Measurements from ENCODE around the gene GCA.

GCA gene

GRCh38 chr2:162328424-162329157, 15.3 kb upstream of the GCA start:
- TF ChIP-seq CTCF (IDR thresholded peaks at IDR 0.05; ENCODE audit: extremely low read depth, missing control alignments): no peak
- DNase-seq (ENCODE audit: low spot score): no peak

- no peak for DNase-seq (ENCODE audit: low spot score)
- no peak for TF ChIP-seq CTCF (IDR thresholded peaks at IDR 0.05; ENCODE audit: extremely low read depth, missing control alignments)
Observed at GRCh38 chr2:162330881-162331280, 13.1 kb upstream of the GCA start.

- no peak for DNase-seq (ENCODE audit: low spot score)
- peak; percentile 20 for TF ChIP-seq CTCF (IDR thresholded peaks at IDR 0.05; ENCODE audit: extremely low read depth, missing control alignments)
Observed at GRCh38 chr2:162333968-162334367, 10.0 kb upstream of the GCA start.

- no peak for TF ChIP-seq CTCF (IDR thresholded peaks at IDR 0.05; ENCODE audit: extremely low read depth, missing control alignments)
- no peak for DNase-seq (ENCODE audit: low spot score)
Observed at GRCh38 chr2:162337868-162338267, 6.1 kb upstream of the GCA start.

GRCh38 chr2:162340822-162341221, 3.1 kb upstream of the GCA start:
- DNase-seq (ENCODE audit: low spot score): no peak
- TF ChIP-seq CTCF (IDR thresholded peaks at IDR 0.05; ENCODE audit: extremely low read depth, missing control alignments): no peak

- TF ChIP-seq CTCF (IDR thresholded peaks at IDR 0.05; ENCODE audit: extremely low read depth, missing control alignments): no peak
- DNase-seq (ENCODE audit: low spot score): no peak
Observed at GRCh38 chr2:162342321-162342720, 1.6 kb upstream of the GCA start.

GRCh38 chr2:162342841-162343240, 1.1 kb upstream of the GCA start:
- DNase-seq (ENCODE audit: low spot score): no peak
- TF ChIP-seq CTCF (IDR thresholded peaks at IDR 0.05; ENCODE audit: extremely low read depth, missing control alignments): no peak

Data from GM20000 (cell line).